Panc1 (cell line): ENCODE results near the gene EFTUD2. TPM values are rescaled to one million over a fixed set of nuclear protein-coding genes. Genes with fewer than 3 reads are reported as not detected.

Source experiments
- ATAC-seq: fragments of 200-7000 bp; cut with Tn5 transposase; 2 replicates; pipeline ENCODE4 v1.9.1; 2020; ENCODE audit warnings: mild to moderate bottlenecking, moderate library complexity
- BruUV-seq: library from RNA; stranded (reverse); fragments of 400-500 nt; replicated peaks from 2 replicates; lab custom pipeline; 2021; lab: Mats Ljungman, UMichigan
- CTCF ChIA-PET: fragments of 300-600 bp; sonication (Branson Sonifier 250); formaldehyde crosslinking; loops from one replicate; lab custom pipeline; 2022; ENCODE audit warnings: antibody characterized with exemption; lab: Charles Lee
- POLR2A ChIA-PET: fragments of 300-600 bp; sonication (Branson Sonifier 250); formaldehyde crosslinking; loops from one replicate; lab custom pipeline; 2022; ENCODE audit warnings: antibody characterized with exemption; lab: Charles Lee
- DNase-seq: peaks from one replicate; pipeline ENCODE4 v3.0.0-alpha.2; 2010; ENCODE audit warnings: low read depth, low spot score
- H3K27ac ChIP-seq: 2 replicates; pipeline ENCODE4 v1.5.1; 2011; ENCODE audit warnings: mild to moderate bottlenecking, low read length, inconsistent platforms
- H3K27me3 ChIP-seq: fragments of 200-500 bp; sonication (Bioruptor generic); 2 replicates; pipeline ENCODE4 v1.6.0; 2014; ENCODE audit warnings: low read length, inconsistent platforms; ENCODE audit not compliant: control insufficient read depth, insufficient read depth
- H3K36me3 ChIP-seq: fragments of 200-500 bp; sonication (Bioruptor generic); 2 replicates; pipeline ENCODE4 v1.5.1; 2014; ENCODE audit warnings: inconsistent platforms, mild to moderate bottlenecking, low read length, moderate library complexity; ENCODE audit not compliant: control insufficient read depth, insufficient read depth
- H3K4me1 ChIP-seq: 2 replicates; pipeline ENCODE4 v1.5.1; 2011; ENCODE audit warnings: inconsistent platforms, mild to moderate bottlenecking, low read length, moderate library complexity; ENCODE audit not compliant: control insufficient read depth, insufficient read depth
- H3K4me3 ChIP-seq, 2 experiments: 2 replicates each; pipeline ENCODE4 v1.5.1; 2011 to 2012; ENCODE audit warnings: low read depth in 2 of 2, low read length in 2 of 2, mild to moderate bottlenecking in 2 of 2, inconsistent platforms in 1 of 2, moderate library complexity in 1 of 2
- H3K9me3 ChIP-seq: fragments of 200-500 bp; sonication (Bioruptor generic); 2 replicates; pipeline ENCODE4 v1.5.1; 2014; ENCODE audit warnings: low read depth, mild to moderate bottlenecking, inconsistent platforms, low read length, moderate library complexity; ENCODE audit not compliant: control insufficient read depth, insufficient read depth
- CTCF ChIP-seq: fragments of 450-650 bp; IDR thresholded peaks from 2 replicates; pipeline ENCODE4 v1.5.1; 2017; ENCODE audit warnings: mild to moderate bottlenecking
- POLR2AphosphoS5 ChIP-seq: IDR thresholded peaks from 2 replicates; pipeline ENCODE4 v1.6.1; 2012; ENCODE audit warnings: mild to moderate bottlenecking, low read depth, low read length, moderate library complexity
- REST ChIP-seq, 2 experiments: IDR thresholded peaks; 2 replicates each; pipeline ENCODE4 v1.6.1; 2011 to 2012; ENCODE audit warnings: low read depth in 2 of 2, control low read depth in 1 of 2, low read length in 1 of 2, mild to moderate bottlenecking in 1 of 2, moderate library complexity in 1 of 2; ENCODE audit not compliant: insufficient read depth in 1 of 2
- SIN3A ChIP-seq: IDR thresholded peaks from 2 replicates; pipeline ENCODE4 v1.6.1; 2012; ENCODE audit warnings: low read depth, mild to moderate bottlenecking, low read length, moderate library complexity, borderline replicate concordance; ENCODE audit not compliant: insufficient read depth
- TCF7L2 ChIP-seq: IDR thresholded peaks from 2 replicates; pipeline ENCODE4 v1.6.1; 2011; ENCODE audit warnings: mild to moderate bottlenecking, low read depth, low read length, inconsistent platforms
- in situ Hi-C: cut with HindIII; loops from 2 replicates; pipeline ENCODE4 v1.10.0; 2016; ENCODE audit warnings: low sequenced_read_pairs, low pct_unique_long_range_greater_than_20kb
- intact Hi-C: fragments of 100-400 bp; cut with micrococcal nuclease; formaldehyde crosslinking; loops from one replicate; pipeline ENCODE4 v1.10.0; 2022; ENCODE audit not compliant: unreplicated experiment
- total RNA-seq: library from RNA; stranded (reverse); gene quantifications from one replicate; pipeline ENCODE4 v1.2.1, GENCODE V29; 2021; ENCODE audit not compliant: unreplicated experiment

Gene EFTUD2
- total RNA-seq, 1 experiment from 2014 or later, result 98.0 TPM

- DNase-seq (no peak), ATAC-seq (no peak)
- ChIA-PET CTCF (no interaction called here), POLR2A (no interaction called here)
- H3K4me1 ChIP-seq, result peaks cover 14% of the 10 kb centered on the region
- no peak for TF ChIP-seq SIN3A
- no peak for TF ChIP-seq CTCF
- no peak for TF ChIP-seq TCF7L2
- no peak for TF ChIP-seq REST (IDR thresholded peaks at IDR 0.05; ENCODE audit: insufficient read depth in 1 of 2, low read depth in 2 of 2, low read length in 1 of 2)
- no peak for TF ChIP-seq POLR2AphosphoS5
- no peaks in the 10 kb centered on the region for H3K9me3 ChIP-seq
- peaks cover 4% of the 10 kb centered on the region; the same call in 1 of the 2 replicates for H3K36me3 ChIP-seq
- no peak overlapping the region for H3K27ac ChIP-seq
- BruUV-seq, result no TSS peak
- no peaks in the 10 kb centered on the region for H3K27me3 ChIP-seq
- in situ Hi-C loops, result no loop called here
- no peak overlapping the region for H3K4me3 ChIP-seq
- intact Hi-C loops, result no loop called here
Measured at GRCh38 chr17:44900894-44901293, 1.6 kb upstream of the EFTUD2 start.

- DNase-seq (no peak), ATAC-seq (no peak)
- BruUV-seq, result TSS peak; percentile 97
- H3K36me3 ChIP-seq, result peaks cover 6% of the 10 kb centered on the region; the same call in 1 of the 2 replicates
- CTCF ChIA-PET, result interaction anchor here (0.6 kb wide), 1 partner anchor 20 kb away, joined by 4 read pairs; no protein-coding TSS in a partner anchor
- H3K4me1 ChIP-seq, result peaks cover 14% of the 10 kb centered on the region
- H3K4me3 ChIP-seq, result peak overlapping the region; percentile 67 to 87
- TF ChIP-seq SIN3A (no peak), POLR2AphosphoS5 (no peak), TCF7L2 (no peak), REST (IDR thresholded peaks at IDR 0.05; ENCODE audit: insufficient read depth in 1 of 2, low read depth in 2 of 2, low read length in 1 of 2) (no peak), CTCF (no peak)
- POLR2A ChIA-PET, result no interaction called here
- no peaks in the 10 kb centered on the region for H3K9me3 ChIP-seq
- intact Hi-C loops (no loop called here), in situ Hi-C loops (no loop called here)
- peak overlapping the region; percentile 90 for H3K27ac ChIP-seq
- no peaks in the 10 kb centered on the region for H3K27me3 ChIP-seq
Measured at GRCh38 chr17:44898768-44899073, 524 bp downstream of the EFTUD2 start.
